Measurements from ENCODE around the gene STARD5.

DNA sequence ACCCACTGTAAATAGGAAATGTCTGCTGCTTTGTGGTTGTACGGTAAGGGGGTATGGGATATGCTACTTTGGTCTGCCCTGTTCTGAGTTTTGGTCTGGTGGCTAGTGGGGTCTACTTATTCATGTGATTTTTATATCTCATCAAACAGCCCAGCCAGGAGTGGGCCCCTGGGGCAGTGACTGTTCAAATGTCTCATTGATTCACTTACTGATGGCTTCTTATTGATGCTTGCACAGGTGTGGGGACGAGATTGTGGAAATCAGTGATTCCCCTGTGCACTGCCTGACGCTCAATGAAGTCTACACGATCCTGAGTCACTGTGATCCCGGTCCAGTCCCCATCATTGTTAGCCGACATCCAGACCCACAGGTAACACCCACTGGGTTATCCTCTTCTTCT, 38.5 kb downstream of the STARD5 start:
- TF ChIP-seq, protein P1, sequence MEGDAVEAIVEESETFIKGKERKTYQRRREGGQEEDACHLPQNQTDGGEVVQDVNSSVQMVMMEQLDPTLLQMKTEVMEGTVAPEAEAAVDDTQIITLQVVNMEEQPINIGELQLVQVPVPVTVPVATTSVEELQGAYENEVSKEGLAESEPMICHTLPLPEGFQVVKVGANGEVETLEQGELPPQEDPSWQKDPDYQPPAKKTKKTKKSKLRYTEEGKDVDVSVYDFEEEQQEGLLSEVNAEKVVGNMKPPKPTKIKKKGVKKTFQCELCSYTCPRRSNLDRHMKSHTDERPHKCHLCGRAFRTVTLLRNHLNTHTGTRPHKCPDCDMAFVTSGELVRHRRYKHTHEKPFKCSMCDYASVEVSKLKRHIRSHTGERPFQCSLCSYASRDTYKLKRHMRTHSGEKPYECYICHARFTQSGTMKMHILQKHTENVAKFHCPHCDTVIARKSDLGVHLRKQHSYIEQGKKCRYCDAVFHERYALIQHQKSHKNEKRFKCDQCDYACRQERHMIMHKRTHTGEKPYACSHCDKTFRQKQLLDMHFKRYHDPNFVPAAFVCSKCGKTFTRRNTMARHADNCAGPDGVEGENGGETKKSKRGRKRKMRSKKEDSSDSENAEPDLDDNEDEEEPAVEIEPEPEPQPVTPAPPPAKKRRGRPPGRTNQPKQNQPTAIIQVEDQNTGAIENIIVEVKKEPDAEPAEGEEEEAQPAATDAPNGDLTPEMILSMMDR (IDR thresholded peaks at IDR 0.05; ENCODE audit: insufficient read depth, low read depth, low read length) = no peak
- TF ChIP-seq EZH2 (IDR thresholded peaks at IDR 0.05; ENCODE audit: insufficient read depth, low read length) = no peak

Measured in astrocyte (in vitro differentiated cells and primary cell).